Bronchial smooth muscle cell (primary cell): Measurements from ENCODE around the gene MAGEA2B. TPM values are rescaled to one million over a fixed set of nuclear protein-coding genes. Genes with fewer than 3 reads are reported as not detected.

Experiments
- total RNA-seq: library from RNA; depleted of rRNA; stranded (reverse); fragments of >200 nt; gene quantifications from 2 replicates; pipeline ENCODE4 v1.2.1, GENCODE V29; 2014

The MAGEA2B gene, protein sequence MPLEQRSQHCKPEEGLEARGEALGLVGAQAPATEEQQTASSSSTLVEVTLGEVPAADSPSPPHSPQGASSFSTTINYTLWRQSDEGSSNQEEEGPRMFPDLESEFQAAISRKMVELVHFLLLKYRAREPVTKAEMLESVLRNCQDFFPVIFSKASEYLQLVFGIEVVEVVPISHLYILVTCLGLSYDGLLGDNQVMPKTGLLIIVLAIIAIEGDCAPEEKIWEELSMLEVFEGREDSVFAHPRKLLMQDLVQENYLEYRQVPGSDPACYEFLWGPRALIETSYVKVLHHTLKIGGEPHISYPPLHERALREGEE
- total RNA-seq: not detected in 2 replicates

DNA sequence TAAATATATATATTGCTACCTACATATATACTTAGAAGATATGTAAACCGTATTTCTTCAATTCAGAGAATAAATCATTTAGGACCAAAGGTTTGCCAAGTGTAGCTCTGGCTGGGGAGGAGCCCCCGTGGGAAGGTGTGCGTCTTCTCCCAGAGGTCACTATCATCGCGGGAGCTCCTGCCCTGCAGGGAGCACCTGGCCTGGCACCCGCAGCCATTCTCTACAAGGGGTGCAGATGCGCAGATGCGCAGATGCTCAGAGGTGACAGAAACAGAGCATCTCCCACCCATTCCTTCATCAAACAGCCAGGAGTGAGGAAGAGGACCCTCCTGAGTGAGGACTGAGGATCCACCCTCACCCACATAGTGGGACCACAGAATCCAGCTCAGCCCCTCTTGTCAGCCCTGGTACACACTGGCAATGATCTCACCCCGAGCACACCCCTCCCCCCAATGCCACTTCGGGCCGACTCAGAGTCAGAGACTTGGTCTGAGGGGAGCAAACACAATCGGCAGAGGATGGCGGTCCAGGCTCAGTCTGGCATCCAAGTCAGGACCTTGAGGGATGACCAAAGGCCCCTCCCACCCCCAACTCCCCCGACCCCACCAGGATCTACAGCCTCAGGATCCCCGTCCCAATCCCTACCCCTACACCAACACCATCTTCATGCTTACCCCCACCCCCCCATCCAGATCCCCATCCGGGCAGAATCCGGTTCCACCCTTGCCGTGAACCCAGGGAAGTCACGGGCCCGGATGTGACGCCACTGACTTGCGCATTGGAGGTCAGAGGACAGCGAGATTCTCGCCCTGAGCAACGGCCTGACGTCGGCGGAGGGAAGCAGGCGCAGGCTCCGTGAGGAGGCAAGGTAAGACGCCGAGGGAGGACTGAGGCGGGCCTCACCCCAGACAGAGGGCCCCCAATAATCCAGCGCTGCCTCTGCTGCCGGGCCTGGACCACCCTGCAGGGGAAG, at the start of gene MAGEA2B:
Gene MAGEA2B, plus strand, starts transcription at position 814 of the 973 bp plus-strand sequence. CDS start 2,479 bp downstream, outside the sequence.

DNA sequence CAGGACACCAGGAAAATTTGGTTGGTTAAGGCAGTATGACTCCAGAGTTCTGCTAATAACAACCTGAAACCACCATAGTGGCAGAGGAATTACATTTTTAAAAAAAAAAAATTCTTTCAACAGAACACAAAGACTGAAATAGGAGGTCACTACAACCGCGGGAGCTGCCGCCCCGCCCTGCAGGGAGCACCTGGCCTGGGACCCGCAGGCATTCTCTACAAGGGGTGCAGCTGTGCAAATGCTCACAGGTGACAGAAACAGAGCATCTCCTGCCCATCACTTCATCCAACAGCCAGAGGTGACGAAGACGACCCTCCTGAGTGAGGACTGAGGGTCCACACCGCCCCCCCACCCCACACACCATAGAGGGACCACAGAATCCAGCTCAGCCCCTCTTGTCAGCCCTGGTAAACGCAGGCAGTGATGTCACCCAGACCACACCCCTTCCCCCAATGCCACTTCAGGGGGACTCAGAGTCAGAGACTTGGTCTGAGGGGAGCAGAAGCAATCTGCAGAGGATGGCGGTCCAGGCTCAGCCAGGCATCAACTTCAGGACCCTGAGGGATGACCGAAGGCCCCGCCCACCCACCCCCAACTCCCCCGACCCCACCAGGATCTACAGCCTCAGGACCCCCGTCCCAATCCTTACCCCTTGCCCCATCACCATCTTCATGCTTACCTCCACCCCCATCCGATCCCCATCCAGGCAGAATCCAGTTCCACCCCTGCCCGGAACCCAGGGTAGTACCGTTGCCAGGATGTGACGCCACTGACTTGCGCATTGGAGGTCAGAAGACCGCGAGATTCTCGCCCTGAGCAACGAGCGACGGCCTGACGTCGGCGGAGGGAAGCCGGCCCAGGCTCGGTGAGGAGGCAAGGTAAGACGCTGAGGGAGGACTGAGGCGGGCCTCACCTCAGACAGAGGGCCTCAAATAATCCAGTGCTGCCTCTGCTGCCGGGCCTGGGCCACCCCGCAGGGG, 16.2 kb upstream of the MAGEA2B start, which contains the start of gene MAGEA3:
Gene MAGEA3, plus strand, starts transcription at position 843 of the 980 bp plus-strand sequence. CDS start 2,039 bp downstream, outside the sequence.

DNA sequence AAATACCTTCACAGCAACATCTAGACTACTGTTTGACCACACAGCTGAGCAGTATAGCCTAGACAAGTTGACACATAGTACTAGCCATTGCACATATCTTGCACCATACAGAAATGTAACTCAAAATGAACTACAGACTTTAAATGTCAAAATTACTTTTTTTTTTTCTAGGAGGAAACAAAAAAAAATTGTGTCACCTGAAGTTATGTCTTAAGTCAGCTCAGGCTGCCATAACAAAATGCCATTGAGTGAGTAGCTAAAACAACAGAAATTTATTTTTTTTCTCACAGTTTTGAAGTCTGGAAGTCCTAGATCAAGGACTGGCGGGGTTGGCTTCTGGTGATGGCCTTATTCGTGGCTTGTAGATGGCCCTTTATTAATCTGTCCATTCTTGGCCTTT, 5.3 kb upstream of the MAGEA2B start, which contains the start of gene CSAG2:
Gene CSAG2, minus strand, starts transcription at position 101 of the 400 bp plus-strand sequence. CDS start 161 bp downstream, outside the sequence.

DNA sequence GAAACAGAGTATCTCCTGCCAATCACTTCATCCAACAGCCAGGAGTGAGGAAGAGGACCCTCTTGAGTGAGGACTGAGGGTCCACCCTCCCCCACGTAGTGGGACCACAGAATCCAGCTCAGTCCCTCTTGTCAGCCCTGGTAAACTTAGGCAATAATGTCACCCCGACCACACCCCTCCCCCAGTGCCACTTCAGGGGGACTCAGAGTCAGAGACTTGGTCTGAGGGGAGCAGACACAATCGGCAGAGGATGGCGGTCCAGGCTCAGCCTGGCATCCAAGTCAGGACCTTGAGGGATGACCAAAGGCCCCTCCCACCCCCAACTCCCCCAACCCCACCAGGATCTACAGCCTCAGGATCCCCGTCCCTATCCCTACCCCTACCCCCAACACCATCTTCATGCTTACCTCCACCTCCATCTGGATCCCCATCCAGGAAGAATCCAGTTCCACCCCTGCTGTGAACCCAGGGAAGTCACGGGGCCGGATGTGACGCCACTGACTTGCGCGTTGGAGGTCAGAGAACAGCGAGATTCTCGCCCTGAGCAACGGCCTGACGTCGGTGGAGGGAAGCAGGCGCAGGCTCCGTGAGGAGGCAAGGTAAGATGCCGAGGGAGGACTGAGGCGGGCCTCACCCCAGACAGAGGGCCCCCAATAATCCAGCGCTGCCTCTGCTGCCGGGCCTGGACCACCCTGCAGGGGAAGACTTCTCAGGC, 19.0 kb downstream of the MAGEA2B start, which contains the start of the genes CSAG1 and MAGEA12:
Gene CSAG1, minus strand, starts transcription at position 461 of the 715 bp plus-strand sequence. CDS start 1,261 bp downstream, outside the sequence.
Gene MAGEA12, plus strand, starts transcription at position 497 of the 715 bp plus-strand sequence. CDS start 2,405 bp downstream, outside the sequence.

DNA sequence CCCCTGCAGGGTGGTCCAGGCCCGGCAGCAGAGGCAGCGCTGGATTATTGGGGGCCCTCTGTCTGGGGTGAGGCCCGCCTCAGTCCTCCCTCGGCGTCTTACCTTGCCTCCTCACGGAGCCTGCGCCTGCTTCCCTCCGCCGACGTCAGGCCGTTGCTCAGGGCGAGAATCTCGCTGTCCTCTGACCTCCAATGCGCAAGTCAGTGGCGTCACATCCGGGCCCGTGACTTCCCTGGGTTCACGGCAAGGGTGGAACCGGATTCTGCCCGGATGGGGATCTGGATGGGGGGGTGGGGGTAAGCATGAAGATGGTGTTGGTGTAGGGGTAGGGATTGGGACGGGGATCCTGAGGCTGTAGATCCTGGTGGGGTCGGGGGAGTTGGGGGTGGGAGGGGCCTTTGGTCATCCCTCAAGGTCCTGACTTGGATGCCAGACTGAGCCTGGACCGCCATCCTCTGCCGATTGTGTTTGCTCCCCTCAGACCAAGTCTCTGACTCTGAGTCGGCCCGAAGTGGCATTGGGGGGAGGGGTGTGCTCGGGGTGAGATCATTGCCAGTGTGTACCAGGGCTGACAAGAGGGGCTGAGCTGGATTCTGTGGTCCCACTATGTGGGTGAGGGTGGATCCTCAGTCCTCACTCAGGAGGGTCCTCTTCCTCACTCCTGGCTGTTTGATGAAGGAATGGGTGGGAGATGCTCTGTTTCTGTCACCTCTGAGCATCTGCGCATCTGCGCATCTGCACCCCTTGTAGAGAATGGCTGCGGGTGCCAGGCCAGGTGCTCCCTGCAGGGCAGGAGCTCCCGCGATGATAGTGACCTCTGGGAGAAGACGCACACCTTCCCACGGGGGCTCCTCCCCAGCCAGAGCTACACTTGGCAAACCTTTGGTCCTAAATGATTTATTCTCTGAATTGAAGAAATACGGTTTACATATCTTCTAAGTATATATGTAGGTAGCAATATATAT, 39.5 kb downstream of the MAGEA2B start, which contains the start of gene MAGEA2:
Gene MAGEA2, minus strand, starts transcription at position 157 of the 965 bp plus-strand sequence. CDS start 2,479 bp downstream, outside the sequence.

DNA sequence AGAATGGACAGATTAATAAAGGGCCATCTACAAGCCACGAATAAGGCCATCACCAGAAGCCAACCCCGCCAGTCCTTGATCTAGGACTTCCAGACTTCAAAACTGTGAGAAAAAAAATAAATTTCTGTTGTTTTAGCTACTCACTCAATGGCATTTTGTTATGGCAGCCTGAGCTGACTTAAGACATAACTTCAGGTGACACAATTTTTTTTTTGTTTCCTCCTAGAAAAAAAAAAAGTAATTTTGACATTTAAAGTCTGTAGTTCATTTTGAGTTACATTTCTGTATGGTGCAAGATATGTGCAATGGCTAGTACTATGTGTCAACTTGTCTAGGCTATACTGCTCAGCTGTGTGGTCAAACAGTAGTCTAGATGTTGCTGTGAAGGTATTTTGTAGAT, 44.5 kb downstream of the MAGEA2B start, which contains the start of gene CSAG3:
Gene CSAG3, plus strand, starts transcription at position 301 of the 400 bp plus-strand sequence.

Other genes with a start within 250 kb of the MAGEA2B start
- under 0.01 TPM in 2 replicates for gene GABRQ, start 76.7 kb upstream of the MAGEA2B start, total RNA-seq
- not detected in 2 replicates for gene MAGEA3, start 15.8 kb upstream of the MAGEA2B start, total RNA-seq
- not detected in 2 replicates for gene CSAG2, start 5.4 kb upstream of the MAGEA2B start, total RNA-seq
- gene CSAG1, start 19.1 kb downstream of the MAGEA2B start, total RNA-seq: not detected in 2 replicates
- gene MAGEA12, start 19.1 kb downstream of the MAGEA2B start, total RNA-seq: not detected in 2 replicates
- 0.16 TPM in 1 of 2 replicates, not detected in the other for gene MAGEA2, start 39.2 kb downstream of the MAGEA2B start, total RNA-seq
- not detected in 2 replicates for gene CSAG3, start 44.6 kb downstream of the MAGEA2B start, total RNA-seq
- gene MAGEA6, start 55.1 kb downstream of the MAGEA2B start, total RNA-seq: not detected in 2 replicates
- gene CETN2, start 116.1 kb downstream of the MAGEA2B start, total RNA-seq: 36.6 and 55.8 TPM in 2 replicates
- gene NSDHL, start 116.4 kb downstream of the MAGEA2B start, total RNA-seq: 13.7 and 18.4 TPM in 2 replicates
- gene ZNF185, start 183.4 kb downstream of the MAGEA2B start, total RNA-seq: 0.94 and 1.7 TPM in 2 replicates